ENCODE measurements around the gene SF3B1. TPM values are rescaled to one million over a fixed set of nuclear protein-coding genes. Genes with fewer than 3 reads are reported as not detected.

The SF3B1 gene, protein sequence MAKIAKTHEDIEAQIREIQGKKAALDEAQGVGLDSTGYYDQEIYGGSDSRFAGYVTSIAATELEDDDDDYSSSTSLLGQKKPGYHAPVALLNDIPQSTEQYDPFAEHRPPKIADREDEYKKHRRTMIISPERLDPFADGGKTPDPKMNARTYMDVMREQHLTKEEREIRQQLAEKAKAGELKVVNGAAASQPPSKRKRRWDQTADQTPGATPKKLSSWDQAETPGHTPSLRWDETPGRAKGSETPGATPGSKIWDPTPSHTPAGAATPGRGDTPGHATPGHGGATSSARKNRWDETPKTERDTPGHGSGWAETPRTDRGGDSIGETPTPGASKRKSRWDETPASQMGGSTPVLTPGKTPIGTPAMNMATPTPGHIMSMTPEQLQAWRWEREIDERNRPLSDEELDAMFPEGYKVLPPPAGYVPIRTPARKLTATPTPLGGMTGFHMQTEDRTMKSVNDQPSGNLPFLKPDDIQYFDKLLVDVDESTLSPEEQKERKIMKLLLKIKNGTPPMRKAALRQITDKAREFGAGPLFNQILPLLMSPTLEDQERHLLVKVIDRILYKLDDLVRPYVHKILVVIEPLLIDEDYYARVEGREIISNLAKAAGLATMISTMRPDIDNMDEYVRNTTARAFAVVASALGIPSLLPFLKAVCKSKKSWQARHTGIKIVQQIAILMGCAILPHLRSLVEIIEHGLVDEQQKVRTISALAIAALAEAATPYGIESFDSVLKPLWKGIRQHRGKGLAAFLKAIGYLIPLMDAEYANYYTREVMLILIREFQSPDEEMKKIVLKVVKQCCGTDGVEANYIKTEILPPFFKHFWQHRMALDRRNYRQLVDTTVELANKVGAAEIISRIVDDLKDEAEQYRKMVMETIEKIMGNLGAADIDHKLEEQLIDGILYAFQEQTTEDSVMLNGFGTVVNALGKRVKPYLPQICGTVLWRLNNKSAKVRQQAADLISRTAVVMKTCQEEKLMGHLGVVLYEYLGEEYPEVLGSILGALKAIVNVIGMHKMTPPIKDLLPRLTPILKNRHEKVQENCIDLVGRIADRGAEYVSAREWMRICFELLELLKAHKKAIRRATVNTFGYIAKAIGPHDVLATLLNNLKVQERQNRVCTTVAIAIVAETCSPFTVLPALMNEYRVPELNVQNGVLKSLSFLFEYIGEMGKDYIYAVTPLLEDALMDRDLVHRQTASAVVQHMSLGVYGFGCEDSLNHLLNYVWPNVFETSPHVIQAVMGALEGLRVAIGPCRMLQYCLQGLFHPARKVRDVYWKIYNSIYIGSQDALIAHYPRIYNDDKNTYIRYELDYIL
- total RNA-seq, result 100 and 131 TPM in 2 replicates

DNA sequence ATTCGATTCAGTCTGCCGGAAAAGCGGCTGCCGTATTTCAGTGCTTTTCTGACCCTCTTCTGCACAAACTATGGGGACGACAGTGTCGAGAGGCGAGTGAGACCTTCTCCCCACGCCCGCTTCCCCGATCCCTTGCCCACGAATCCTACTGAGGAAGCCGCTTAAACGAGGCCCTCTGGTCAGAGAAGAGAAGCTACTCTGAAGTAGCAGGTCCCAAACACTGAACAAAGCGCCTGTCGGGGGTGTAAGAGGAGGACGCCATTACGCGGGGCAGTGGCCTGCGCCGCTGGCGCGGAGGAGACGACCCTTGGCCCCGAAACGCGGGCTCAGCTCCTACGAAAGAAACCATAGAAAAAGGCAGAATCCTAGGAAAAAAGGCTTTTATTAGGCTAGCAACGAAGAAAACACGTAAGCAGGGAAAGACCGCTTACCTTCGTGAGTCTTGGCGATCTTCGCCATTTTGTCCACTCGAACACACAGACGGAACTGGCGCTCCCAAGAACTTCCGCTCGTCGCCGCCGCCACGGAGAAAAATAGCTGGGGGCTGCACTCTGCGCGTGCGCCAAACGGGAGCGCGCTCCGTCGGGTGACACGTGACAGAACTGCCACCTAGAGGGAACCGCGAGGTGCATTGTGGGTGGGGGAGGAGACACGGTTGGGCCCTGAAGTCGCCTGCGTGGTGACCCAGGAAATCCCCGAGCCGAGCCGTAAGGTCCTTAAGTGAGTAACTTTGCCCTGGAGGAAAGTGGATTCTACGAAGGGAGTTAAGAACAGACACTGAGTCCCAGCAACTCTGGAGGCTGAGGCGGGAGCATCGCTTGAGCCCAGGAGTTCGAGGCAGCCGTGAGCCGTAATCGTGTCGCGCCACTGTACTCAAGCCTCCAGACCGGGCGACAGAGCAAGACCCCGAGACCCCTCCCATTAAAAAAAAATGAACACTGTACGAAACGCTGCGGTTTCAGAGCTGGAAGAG is at the start of gene SF3B1:
SF3B1 (minus strand) TSS at position 488 of the 973 bp plus-strand sequence; CDS start at position 459, 29 bp downstream.

DNA sequence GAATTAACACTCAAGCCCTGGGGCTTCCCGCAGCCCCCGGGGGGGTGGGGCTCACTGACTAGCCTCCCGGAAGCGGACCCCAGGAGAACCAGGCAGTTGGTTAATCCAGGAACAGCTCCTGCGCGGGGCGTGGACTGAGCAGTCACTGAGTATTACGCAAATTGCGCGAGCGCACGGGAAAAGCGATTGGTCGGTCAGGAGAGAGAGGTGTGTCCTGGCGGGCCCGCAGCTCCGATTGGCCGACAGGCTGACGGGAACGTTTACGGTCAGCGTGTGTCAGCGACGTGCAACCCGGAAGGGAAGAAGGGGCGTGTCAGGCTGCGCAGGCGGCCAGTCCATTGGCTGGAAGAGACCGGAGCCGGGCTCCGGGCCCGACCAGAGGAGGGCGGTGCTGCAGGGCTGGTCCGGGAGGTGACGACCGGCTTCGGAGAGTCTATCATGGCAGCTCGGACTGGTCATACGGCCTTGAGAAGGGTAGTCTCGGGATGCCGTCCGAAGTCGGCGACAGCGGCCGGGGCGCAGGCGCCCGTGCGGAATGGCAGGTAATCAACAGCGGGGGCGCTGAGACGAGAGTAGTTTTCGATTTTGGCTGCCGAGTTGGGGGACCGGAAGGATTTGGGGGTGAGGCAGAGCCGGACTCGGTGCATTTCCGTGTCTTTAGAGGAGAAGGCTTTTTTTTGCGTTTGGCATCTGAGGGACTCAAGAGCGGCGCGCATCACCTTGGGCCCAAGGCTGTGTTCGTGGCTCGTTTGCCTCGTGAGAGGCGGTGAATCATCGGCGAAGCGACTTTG is 18.5 kb upstream of the SF3B1 start, which contains the start of gene COQ10B:
COQ10B (plus strand) TSS at position 430 of the 791 bp plus-strand sequence; CDS start at position 439, 9 bp downstream.

Other genes with a start within 250 kb of the SF3B1 start
- 3.1 and 7.1 TPM in 2 replicates for gene ANKRD44, start 124.2 kb downstream of the SF3B1 start, total RNA-seq
- gene COQ10B, start 18.5 kb upstream of the SF3B1 start, total RNA-seq, result 23.8 and 28.1 TPM in 2 replicates
- 124 TPM in 2 replicates for gene HSPD1, start 64.8 kb upstream of the SF3B1 start, total RNA-seq
- gene HSPE1, start 65.4 kb upstream of the SF3B1 start, total RNA-seq, result 90.8 and 92.7 TPM in 2 replicates
- gene MOB4, start 81.0 kb upstream of the SF3B1 start, total RNA-seq, result 7.8 and 34.2 TPM in 2 replicates
- 9.8 and 23.0 TPM in 2 replicates for gene RFTN2, start 240.6 kb upstream of the SF3B1 start, total RNA-seq

All from pericardium fibroblast (primary cell).